Stimulated activated CD8-positive, alpha-beta memory T cell treated with anti-CD3 and anti-CD28 coated beads, Interleukin-4, amount 100 ng/mL, for 24 hours (primary cell): Measurements from ENCODE around the gene RNF10.
"Not testable (repeated sequence)": the region's sequence is repeated elsewhere in the genome, so short reads cannot be mapped to it uniquely, and the experiment has no call there.

Experiments
- DNase-seq: peaks from one replicate; pipeline ENCODE4 v3.0.0-alpha.2; 2020; ENCODE audit warnings: low read depth

Gene RNF10

DNA sequence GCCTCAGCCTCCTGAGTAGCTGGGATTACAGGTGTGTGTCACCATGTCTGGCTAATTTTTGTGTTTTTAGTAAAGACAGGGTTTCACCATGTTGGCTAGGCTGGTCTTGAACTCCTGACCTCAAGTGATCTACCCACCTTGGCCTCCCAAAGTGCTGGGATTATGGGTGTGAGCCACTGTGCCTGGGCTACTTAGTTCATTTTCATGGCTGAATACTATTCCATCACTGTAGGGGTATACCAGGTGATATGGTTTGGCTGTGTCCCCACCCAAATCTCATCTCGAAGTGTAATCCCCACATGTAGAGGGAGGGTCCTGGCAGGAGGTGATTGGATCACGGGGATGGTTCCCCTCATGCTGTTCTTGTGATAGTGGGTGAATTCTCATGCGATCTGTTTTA lies 83.0 kb downstream of the RNF10 start:
- not testable (repeated sequence) for DNase-seq

DNA sequence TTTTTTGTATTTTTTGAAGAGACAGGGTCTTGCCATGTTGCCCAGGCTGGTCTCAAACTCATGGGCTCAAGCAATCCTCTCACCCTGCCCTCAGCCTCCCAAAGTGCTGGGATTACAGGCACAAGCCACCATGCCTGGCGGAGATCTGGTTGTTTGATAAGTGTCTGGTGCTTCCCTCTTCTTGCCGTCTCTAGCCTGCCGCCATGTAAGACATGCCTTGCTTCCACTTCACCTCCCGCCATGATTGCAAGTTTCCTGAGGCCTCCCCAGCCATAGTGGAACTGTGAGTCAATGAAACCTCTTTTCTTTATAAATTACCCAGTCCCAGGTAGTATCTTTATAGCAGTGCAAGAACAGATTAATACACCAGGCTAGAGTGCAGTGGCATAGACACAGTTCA lies 83.6 kb downstream of the RNF10 start:
- DNase-seq, result not testable (repeated sequence)

- no peak for DNase-seq
Observed at GRCh38 chr12:120618954-120619615, 84.9 kb downstream of the RNF10 start.

DNA sequence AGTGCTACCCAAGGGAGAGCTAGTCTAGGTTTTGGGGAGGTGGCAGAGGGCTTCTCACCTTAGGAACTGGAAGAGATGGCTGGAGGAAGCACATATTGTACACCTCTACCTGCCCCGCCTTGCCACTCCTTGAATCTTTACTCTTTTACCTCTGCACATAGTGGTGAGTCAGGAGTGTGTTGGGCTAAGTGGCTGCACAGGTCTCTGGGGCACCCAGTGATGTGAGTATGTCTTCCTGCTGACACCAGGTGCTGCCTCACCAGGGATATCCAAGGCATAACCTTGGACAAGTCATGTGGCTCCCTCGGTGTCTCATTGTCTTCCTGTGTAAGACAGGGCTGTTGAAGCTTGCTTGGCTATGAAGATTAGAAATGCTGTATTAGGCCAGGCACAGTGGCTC lies 86.5 kb downstream of the RNF10 start:
- DNase-seq, result no peak

- no peak for DNase-seq
Observed at GRCh38 chr12:120625557-120626419, 91.6 kb downstream of the RNF10 start.
